Dendritic cell treated with granulocyte-macrophage colony-stimulating factor and Interleukin-4, amounts not matched to agents 40 ng/mL and 50 ng/mL, for 4 days (primary cell): ENCODE results near the gene ZMIZ2.
"Not testable (repeated sequence)": the region's sequence is repeated elsewhere in the genome, so short reads cannot be mapped to it uniquely, and the experiment has no call there.

Experiments
- H3K27ac Mint-ChIP-seq: one replicate; pipeline ENCODE4 v1.8.0; 2022; ENCODE audit warnings: mild to moderate bottlenecking, mixed read lengths
- H3K27me3 Mint-ChIP-seq: one replicate; pipeline ENCODE4 v1.8.0; 2022; ENCODE audit warnings: mild to moderate bottlenecking, mixed read lengths
- H3K36me3 Mint-ChIP-seq: one replicate; pipeline ENCODE4 v1.8.0; 2022; ENCODE audit warnings: low read depth, mixed read lengths
- H3K4me1 Mint-ChIP-seq: one replicate; pipeline ENCODE4 v1.8.0; 2022; ENCODE audit warnings: low read depth, mixed read lengths
- H3K4me3 Mint-ChIP-seq: one replicate; pipeline ENCODE4 v1.8.0; 2022; ENCODE audit warnings: mild to moderate bottlenecking, moderate library complexity, mixed read lengths
- H3K9me3 Mint-ChIP-seq: one replicate; pipeline ENCODE4 v1.8.0; 2022; ENCODE audit warnings: mixed read lengths
- intact Hi-C: fragments of 100-400 bp; cut with micrococcal nuclease; formaldehyde crosslinking; loops from one replicate; pipeline ENCODE4 v1.15.0; 2022

The ZMIZ2 gene

GRCh38 chr7:44799939-44800338 lies 51.3 kb downstream of the ZMIZ2 start:
- Mint-ChIP-seq H3K36me3 (peaks cover 80% of the 10 kb centered on the region), H3K9me3 (no peaks in the 10 kb centered on the region), H3K4me1 (peaks cover 13% of the 10 kb centered on the region), H3K27ac (no peak overlapping the region), H3K4me3 (no peak overlapping the region), H3K27me3 (no peaks in the 10 kb centered on the region)
- intact Hi-C loops = loop anchor here (5.0 kb wide), 2 partner anchors 87 to 308 kb away; partner anchors contain the start of genes NUDCD3 and PURB

- peaks cover 73% of the 10 kb centered on the region for H3K36me3 Mint-ChIP-seq
- no peak overlapping the region for H3K27ac Mint-ChIP-seq
- no peak overlapping the region for H3K4me3 Mint-ChIP-seq
- no peaks in the 10 kb centered on the region for H3K9me3 Mint-ChIP-seq
- intact Hi-C loops = no loop called here
- peaks cover 13% of the 10 kb centered on the region for H3K4me1 Mint-ChIP-seq
- H3K27me3 Mint-ChIP-seq = no peaks in the 10 kb centered on the region
These were observed 53.2 kb downstream of the ZMIZ2 start for GRCh38 chr7:44801890-44802289.

- intact Hi-C loops = no loop called here
- no peaks in the 10 kb centered on the region for H3K9me3 Mint-ChIP-seq
- H3K36me3 Mint-ChIP-seq = peaks cover 67% of the 10 kb centered on the region
- H3K4me1 Mint-ChIP-seq = peaks cover 12% of the 10 kb centered on the region
- H3K4me3 Mint-ChIP-seq = no peak overlapping the region
- H3K27ac Mint-ChIP-seq = no peak overlapping the region
- H3K27me3 Mint-ChIP-seq = no peaks in the 10 kb centered on the region
These were observed 53.9 kb downstream of the ZMIZ2 start for GRCh38 chr7:44802418-44803025.

- intact Hi-C loops, H3K9me3 Mint-ChIP-seq, H3K27me3 Mint-ChIP-seq, H3K4me1 Mint-ChIP-seq, H3K4me3 Mint-ChIP-seq, H3K27ac Mint-ChIP-seq: not testable (repeated sequence)
- peaks cover 55% of the 10 kb centered on the region for H3K36me3 Mint-ChIP-seq
These were observed 55.3 kb downstream of the ZMIZ2 start for GRCh38 chr7:44803828-44804519.

- H3K4me3 Mint-ChIP-seq = no peak overlapping the region
- H3K4me1 Mint-ChIP-seq = no peaks in the 10 kb centered on the region
- intact Hi-C loops = no loop called here
- H3K27ac Mint-ChIP-seq = no peak overlapping the region
- no peaks in the 10 kb centered on the region for H3K9me3 Mint-ChIP-seq
- no peaks in the 10 kb centered on the region for H3K27me3 Mint-ChIP-seq
- peaks cover 36% of the 10 kb centered on the region for H3K36me3 Mint-ChIP-seq
These were observed 57.3 kb downstream of the ZMIZ2 start for GRCh38 chr7:44805950-44806349.

GRCh38 chr7:44808914-44809393 lies 60.3 kb downstream of the ZMIZ2 start:
- intact Hi-C loops = no loop called here
- Mint-ChIP-seq H3K27me3 (no peaks in the 10 kb centered on the region), H3K36me3 (peaks cover 6% of the 10 kb centered on the region), H3K9me3 (no peaks in the 10 kb centered on the region), H3K27ac (no peak overlapping the region), H3K4me1 (no peaks in the 10 kb centered on the region), H3K4me3 (no peak overlapping the region)

GRCh38 chr7:44811093-44811492 lies 62.4 kb downstream of the ZMIZ2 start:
- Mint-ChIP-seq H3K27me3 (no peaks in the 10 kb centered on the region), H3K9me3 (no peaks in the 10 kb centered on the region), H3K36me3 (no peaks in the 10 kb centered on the region), H3K27ac (no peak overlapping the region), H3K4me3 (no peak overlapping the region), H3K4me1 (no peaks in the 10 kb centered on the region)
- intact Hi-C loops = no loop called here

- Mint-ChIP-seq H3K27me3 (no peaks in the 10 kb centered on the region), H3K9me3 (no peaks in the 10 kb centered on the region), H3K36me3 (no peaks in the 10 kb centered on the region), H3K27ac (no peak overlapping the region), H3K4me3 (no peak overlapping the region), H3K4me1 (no peaks in the 10 kb centered on the region)
- intact Hi-C loops = no loop called here
These were observed 62.9 kb downstream of the ZMIZ2 start for GRCh38 chr7:44811571-44811970.

- Mint-ChIP-seq H3K9me3 (no peaks in the 10 kb centered on the region), H3K36me3 (no peaks in the 10 kb centered on the region), H3K27me3 (no peaks in the 10 kb centered on the region), H3K4me3 (no peak overlapping the region), H3K27ac (no peak overlapping the region), H3K4me1 (no peaks in the 10 kb centered on the region)
- intact Hi-C loops = no loop called here
These were observed 66.3 kb downstream of the ZMIZ2 start for GRCh38 chr7:44814919-44815318.

- no peak overlapping the region for H3K27ac Mint-ChIP-seq
- no peaks in the 10 kb centered on the region for H3K27me3 Mint-ChIP-seq
- intact Hi-C loops = no loop called here
- H3K4me3 Mint-ChIP-seq = no peak overlapping the region
- no peaks in the 10 kb centered on the region for H3K9me3 Mint-ChIP-seq
- no peaks in the 10 kb centered on the region for H3K36me3 Mint-ChIP-seq
- peaks cover 23% of the 10 kb centered on the region for H3K4me1 Mint-ChIP-seq
These were observed 70.6 kb downstream of the ZMIZ2 start for GRCh38 chr7:44819292-44819691.
